Measurements from ENCODE around the gene VWA3B. TPM values are rescaled to one million over a fixed set of nuclear protein-coding genes. Genes with fewer than 3 reads are reported as not detected.

VWA3B gene
- polyA plus RNA-seq, 3 donors, result not detected

- H3K36me3 ChIP-seq (replicated peaks in 1 of 2; ENCODE audit: control insufficient read depth in 1 of 2, insufficient read depth in 2 of 2, low read length in 2 of 2), result no peaks in the 10 kb centered on the region
- no peaks in the 10 kb centered on the region for H3K79me2 ChIP-seq (ENCODE audit: insufficient read depth, low read length)
- H3K27ac ChIP-seq (ENCODE audit: low read depth in 1 of 2, low read length in 2 of 2), result no peak overlapping the region
- no peak for TF ChIP-seq CTCF (IDR thresholded peaks at IDR 0.05)
- intact Hi-C loops (cut with micrococcal nuclease), result no loop called here
- no peaks in the 10 kb centered on the region for H3K4me1 ChIP-seq (ENCODE audit: control insufficient read depth in 1 of 2, insufficient read depth in 2 of 2, low read length in 2 of 2)
- Mint-ChIP-seq H3K27me3 (ENCODE audit: low read depth in 3 of 3) (peaks cover 6 to 28% (median 24%) of the 10 kb centered on the region in 3 donors), H3K27ac (no peak overlapping the region), H3K4me3 (no peak overlapping the region), H3K36me3 (no peaks in the 10 kb centered on the region), H3K4me1 (no peaks in the 10 kb centered on the region), H3K9me3 (peaks cover 2 to 10% (median 3%) of the 10 kb centered on the region in 7 donors)
- no peaks in the 10 kb centered on the region for H4K20me1 ChIP-seq (ENCODE audit: insufficient read depth, low read length)
- H3K4me2 ChIP-seq (replicated peaks; ENCODE audit: extremely low read depth, low read length, poor library complexity, severe bottlenecking), result no peak overlapping the region
- no peak for DNase-seq
- H3K4me3 ChIP-seq (replicated peaks in 1 of 3; ENCODE audit: low read depth in 2 of 3, low read length in 3 of 3), result no peak overlapping the region
- H3K9ac ChIP-seq (ENCODE audit: insufficient read depth, low read length, poor library complexity, severe bottlenecking), result no peak overlapping the region
- no peaks in the 10 kb centered on the region for H3K9me3 ChIP-seq (replicated peaks in 1 of 2; ENCODE audit: control insufficient read depth in 1 of 2, insufficient read depth in 1 of 2, low read length in 2 of 2)
- H3K27me3 ChIP-seq (ENCODE audit: control insufficient read depth in 2 of 2, insufficient read depth in 2 of 2, low read length in 2 of 2), result peaks cover 0 to 8% of the 10 kb centered on the region in 2 donors
- 74% methylated on average over 2 of the region's 8 CpGs for WGBS (ENCODE audit: insufficient coverage)
- H2AFZ ChIP-seq (ENCODE audit: insufficient read depth, low read depth, low read length, poor library complexity, severe bottlenecking), result no peak overlapping the region
These were observed 226.7 kb downstream of the VWA3B start for GRCh38 chr2:98313492-98314250.

DNA sequence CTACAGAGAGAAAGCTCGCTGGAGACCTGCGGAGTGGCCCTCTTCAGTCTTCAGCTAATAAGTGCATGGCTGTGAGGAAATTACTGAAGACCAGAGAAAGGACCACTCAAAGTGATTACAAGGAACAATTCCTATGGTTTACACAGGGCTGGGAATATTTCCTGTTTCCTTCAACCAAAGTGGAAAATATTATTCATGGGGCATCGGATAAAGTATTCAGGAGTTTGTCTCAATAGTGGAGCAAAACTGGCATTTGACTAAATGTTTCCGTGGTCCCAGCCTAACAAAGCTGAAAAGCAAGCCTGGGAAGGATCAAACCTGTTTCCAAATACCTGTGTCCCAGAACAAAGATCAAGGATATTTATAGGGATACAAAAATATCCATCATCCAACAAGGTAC, 227.3 kb downstream of the VWA3B start:
- no peak overlapping the region for H3K27ac ChIP-seq (ENCODE audit: low read depth in 1 of 2, low read length in 2 of 2)
- H3K4me3 ChIP-seq (replicated peaks in 1 of 3; ENCODE audit: low read depth in 2 of 3, low read length in 3 of 3), result no peak overlapping the region
- TF ChIP-seq CTCF (IDR thresholded peaks at IDR 0.05), result no peak
- H3K4me2 ChIP-seq (replicated peaks; ENCODE audit: extremely low read depth, low read length, poor library complexity, severe bottlenecking), result no peak overlapping the region
- H3K4me1 ChIP-seq (ENCODE audit: control insufficient read depth in 1 of 2, insufficient read depth in 2 of 2, low read length in 2 of 2), result no peaks in the 10 kb centered on the region
- H3K36me3 ChIP-seq (replicated peaks in 1 of 2; ENCODE audit: control insufficient read depth in 1 of 2, insufficient read depth in 2 of 2, low read length in 2 of 2), result no peaks in the 10 kb centered on the region
- WGBS (ENCODE audit: insufficient coverage), result 100% methylated on average over 4 of the region's 4 CpGs
- H3K27me3 Mint-ChIP-seq (ENCODE audit: low read depth in 3 of 3), result peaks cover 4 to 25% (median 22%) of the 10 kb centered on the region in 3 donors
- no peak overlapping the region for H3K9ac ChIP-seq (ENCODE audit: insufficient read depth, low read length, poor library complexity, severe bottlenecking)
- H3K4me1 Mint-ChIP-seq, result no peaks in the 10 kb centered on the region
- H3K36me3 Mint-ChIP-seq, result no peaks in the 10 kb centered on the region
- no peak overlapping the region for H2AFZ ChIP-seq (ENCODE audit: insufficient read depth, low read depth, low read length, poor library complexity, severe bottlenecking)
- H3K4me3 Mint-ChIP-seq, result no peak overlapping the region
- H3K27ac Mint-ChIP-seq, result no peak overlapping the region
- no peaks in the 10 kb centered on the region for H4K20me1 ChIP-seq (ENCODE audit: insufficient read depth, low read length)
- H3K79me2 ChIP-seq (ENCODE audit: insufficient read depth, low read length), result no peaks in the 10 kb centered on the region
- H3K9me3 Mint-ChIP-seq, result peaks cover 3 to 13% (median 5%) of the 10 kb centered on the region in 7 donors
- H3K27me3 ChIP-seq (ENCODE audit: control insufficient read depth in 2 of 2, insufficient read depth in 2 of 2, low read length in 2 of 2), result peaks cover 0 to 9% of the 10 kb centered on the region in 2 donors
- DNase-seq, result no peak
- no peaks in the 10 kb centered on the region for H3K9me3 ChIP-seq (replicated peaks in 1 of 2; ENCODE audit: control insufficient read depth in 1 of 2, insufficient read depth in 1 of 2, low read length in 2 of 2)
- intact Hi-C loops (cut with micrococcal nuclease), result no loop called here

Data from CD14-positive monocyte (primary cell).